Measurements from ENCODE around the gene CHRM4. TPM values are rescaled to one million over a fixed set of nuclear protein-coding genes. Genes with fewer than 3 reads are reported as not detected.
A peak's percentile ranks its signal among the peaks of the same experiment; 100 is the strongest.

Gene CHRM4
- total and polyA plus RNA-seq, 8 donors, result 0.08 to 0.66 (median 0.22) TPM; not detected in 1

- ATAC-seq (no peak), FAIRE-seq (no peak), DNase-seq (no peak)
- H3K4me1 ChIP-seq, result peaks cover 0 to 6% (median 0%) of the 10 kb centered on the region in 3 donors
- H3K27ac ChIP-seq, result no peak overlapping the region
- no peak overlapping the region for H3K4me3 ChIP-seq
- H3K36me3 ChIP-seq, result peaks cover 0 to 27% (median 20%) of the 10 kb centered on the region in 3 donors
- H3K9me3 ChIP-seq, result no peaks in the 10 kb centered on the region
- TF ChIP-seq, protein P1, sequence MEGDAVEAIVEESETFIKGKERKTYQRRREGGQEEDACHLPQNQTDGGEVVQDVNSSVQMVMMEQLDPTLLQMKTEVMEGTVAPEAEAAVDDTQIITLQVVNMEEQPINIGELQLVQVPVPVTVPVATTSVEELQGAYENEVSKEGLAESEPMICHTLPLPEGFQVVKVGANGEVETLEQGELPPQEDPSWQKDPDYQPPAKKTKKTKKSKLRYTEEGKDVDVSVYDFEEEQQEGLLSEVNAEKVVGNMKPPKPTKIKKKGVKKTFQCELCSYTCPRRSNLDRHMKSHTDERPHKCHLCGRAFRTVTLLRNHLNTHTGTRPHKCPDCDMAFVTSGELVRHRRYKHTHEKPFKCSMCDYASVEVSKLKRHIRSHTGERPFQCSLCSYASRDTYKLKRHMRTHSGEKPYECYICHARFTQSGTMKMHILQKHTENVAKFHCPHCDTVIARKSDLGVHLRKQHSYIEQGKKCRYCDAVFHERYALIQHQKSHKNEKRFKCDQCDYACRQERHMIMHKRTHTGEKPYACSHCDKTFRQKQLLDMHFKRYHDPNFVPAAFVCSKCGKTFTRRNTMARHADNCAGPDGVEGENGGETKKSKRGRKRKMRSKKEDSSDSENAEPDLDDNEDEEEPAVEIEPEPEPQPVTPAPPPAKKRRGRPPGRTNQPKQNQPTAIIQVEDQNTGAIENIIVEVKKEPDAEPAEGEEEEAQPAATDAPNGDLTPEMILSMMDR (IDR thresholded peaks at IDR 0.05), result no peak
- intact Hi-C loops (cut with DNase I), result no loop called here
- H3K27me3 ChIP-seq, result no peaks in the 10 kb centered on the region
- WGBS, 2 donors, result 84 to 86% methylated on average over 10 of the region's 10 CpGs
These were observed 13.3 kb downstream of the CHRM4 start for GRCh38 chr11:46378296-46378695.

- no peak for DNase-seq
- WGBS, 2 donors, result 93 to 94% methylated on average over 5 of the region's 5 CpGs
- Histone ChIP-seq H3K9me3 (no peaks in the 10 kb centered on the region), H3K4me3 (no peak overlapping the region), H3K4me1 (peaks cover 0 to 6% (median 0%) of the 10 kb centered on the region in 3 donors), H3K36me3 (peaks cover 0 to 27% (median 20%) of the 10 kb centered on the region in 3 donors), H3K27ac (no peak overlapping the region), H3K27me3 (no peaks in the 10 kb centered on the region)
- no peak for ATAC-seq
- TF ChIP-seq, protein P1 (IDR thresholded peaks at IDR 0.05), result no peak
- FAIRE-seq, result no peak
- intact Hi-C loops (cut with DNase I), result no loop called here
These were observed 13.7 kb downstream of the CHRM4 start for GRCh38 chr11:46377831-46378230.

GRCh38 chr11:46377290-46377689, 14.3 kb downstream of the CHRM4 start:
- Histone ChIP-seq H3K4me1 (peaks cover 0 to 5% (median 0%) of the 10 kb centered on the region in 3 donors), H3K4me3 (no peak overlapping the region), H3K9me3 (no peaks in the 10 kb centered on the region), H3K27ac (no peak overlapping the region), H3K36me3 (peaks cover 0 to 27% (median 20%) of the 10 kb centered on the region in 3 donors), H3K27me3 (no peaks in the 10 kb centered on the region)
- FAIRE-seq (no peak), DNase-seq (no peak), ATAC-seq (no peak)
- intact Hi-C loops (cut with DNase I), result no loop called here
- TF ChIP-seq, protein P1 (IDR thresholded peaks at IDR 0.05), result no peak
- WGBS, 2 donors, result 96 to 98% methylated on average over 11 of the region's 11 CpGs

GRCh38 chr11:46376258-46377050, 15.1 kb downstream of the CHRM4 start:
- TF ChIP-seq, protein P1 (IDR thresholded peaks at IDR 0.05), result no peak
- Histone ChIP-seq H3K4me3 (no peak overlapping the region), H3K4me1 (no peaks in the 10 kb centered on the region), H3K36me3 (peaks cover 0 to 27% (median 20%) of the 10 kb centered on the region in 3 donors), H3K9me3 (no peaks in the 10 kb centered on the region), H3K27me3 (no peaks in the 10 kb centered on the region), H3K27ac (no peak overlapping the region)
- no peak for ATAC-seq
- intact Hi-C loops (cut with DNase I), result no loop called here
- FAIRE-seq, result no peak
- 90 to 92% methylated on average over 17 to 19 of the region's 19 CpGs for WGBS, 2 donors
- peak in 2 of 6 donors; percentile 20 to 78 for DNase-seq
